ENCODE results near the gene FARP1.

The FARP1 gene

GRCh38 chr13:98347756-98348155, 204.9 kb downstream of the FARP1 start:
- H3K27ac ChIP-seq, result no peak overlapping the region
- no peak overlapping the region for H3K4me3 ChIP-seq
- DNase-seq (ENCODE audit: low read depth, low spot score), result no peak
- H3K9me3 ChIP-seq (ENCODE audit: low read depth, low read length), result no peaks in the 10 kb centered on the region
- H3K9ac ChIP-seq (ENCODE audit: insufficient read length), result no peak overlapping the region
- H3K36me3 ChIP-seq (ENCODE audit: insufficient read depth, low read length), result no peaks in the 10 kb centered on the region
- TF ChIP-seq EZH2 (IDR thresholded peaks at IDR 0.05), result no peak
- TF ChIP-seq FOXP2 (optimal IDR thresholded peaks at IDR 0.05; ENCODE audit: control extremely low read depth, extremely low read length, insufficient read depth), result no peak
- no peak for TF ChIP-seq POLR2AphosphoS5 (IDR thresholded peaks at IDR 0.05; ENCODE audit: borderline replicate concordance, low read depth, low read length)

DNA sequence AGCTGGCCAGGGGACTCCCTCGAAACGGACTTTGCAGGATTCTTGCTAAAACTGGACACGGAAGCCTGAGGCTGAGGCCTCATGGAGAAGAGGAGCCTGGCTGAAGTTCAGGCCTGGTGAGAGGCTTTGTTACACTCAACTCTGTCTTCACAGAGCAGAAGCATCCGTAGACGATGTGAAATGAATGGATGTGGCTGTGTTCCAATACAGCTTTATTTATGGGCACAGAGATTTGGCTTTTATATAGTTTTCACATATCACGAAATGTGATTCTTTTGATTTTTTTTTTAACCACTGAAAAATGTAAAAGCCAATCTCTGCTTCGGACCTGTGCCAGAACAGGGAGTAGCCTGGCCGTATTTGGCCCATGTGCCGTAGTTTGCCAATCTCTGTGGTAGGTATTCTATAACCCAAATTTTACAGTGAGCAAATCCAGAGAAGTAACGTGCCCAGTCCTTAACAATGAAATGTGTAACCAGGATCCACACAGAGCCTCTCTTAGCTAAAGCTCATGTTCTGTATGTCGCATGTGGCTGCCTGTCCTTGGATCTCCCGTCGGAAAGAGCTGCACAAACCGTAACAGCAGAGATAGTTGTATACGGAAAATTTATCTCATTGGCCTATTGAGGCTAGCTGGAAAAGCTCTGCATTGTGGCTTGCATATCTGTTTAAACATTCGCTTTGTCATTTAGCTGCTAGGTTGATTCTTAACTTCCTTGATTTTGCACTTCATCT, 205.7 kb downstream of the FARP1 start:
- Histone ChIP-seq H3K4me3 (no peak overlapping the region), H3K36me3 (ENCODE audit: insufficient read depth, low read length) (no peaks in the 10 kb centered on the region), H3K9ac (ENCODE audit: insufficient read length) (no peak overlapping the region), H3K27ac (no peak overlapping the region), H3K9me3 (ENCODE audit: low read depth, low read length) (no peaks in the 10 kb centered on the region)
- DNase-seq (ENCODE audit: low read depth, low spot score), result no peak
- TF ChIP-seq FOXP2 (optimal IDR thresholded peaks at IDR 0.05; ENCODE audit: control extremely low read depth, extremely low read length, insufficient read depth) (no peak), POLR2AphosphoS5 (IDR thresholded peaks at IDR 0.05; ENCODE audit: borderline replicate concordance, low read depth, low read length) (no peak), EZH2 (IDR thresholded peaks at IDR 0.05) (no peak)

DNA sequence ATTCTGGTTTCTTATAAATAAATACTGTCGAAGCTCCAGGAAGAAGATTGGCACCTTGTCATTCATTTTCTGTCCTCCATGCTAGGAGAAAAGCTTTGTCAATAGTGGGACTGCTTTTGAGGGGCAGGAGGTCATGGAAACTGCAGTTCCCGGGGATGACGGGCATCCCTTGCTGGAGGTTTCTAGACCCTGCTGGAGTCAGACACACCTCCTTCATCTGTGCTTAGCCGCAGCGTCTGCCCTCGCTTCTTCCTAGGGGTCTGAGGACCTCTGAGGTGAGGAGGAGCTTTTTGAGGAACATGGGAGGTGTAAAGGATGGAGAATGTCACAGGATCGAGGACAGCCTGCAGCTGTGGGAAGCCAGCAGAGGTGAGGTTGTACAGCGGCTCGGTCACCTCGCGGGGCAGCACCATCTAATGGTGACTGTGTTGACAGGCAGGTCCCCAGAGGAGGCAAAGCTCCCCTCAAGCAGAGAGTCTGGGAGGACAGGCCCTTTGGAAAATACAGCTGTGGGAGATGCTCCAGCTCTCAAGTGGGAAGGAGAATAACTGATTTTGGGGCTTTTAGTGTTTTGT, 206.9 kb downstream of the FARP1 start:
- TF ChIP-seq EZH2 (IDR thresholded peaks at IDR 0.05) (no peak), FOXP2 (optimal IDR thresholded peaks at IDR 0.05; ENCODE audit: control extremely low read depth, extremely low read length, insufficient read depth) (no peak), POLR2AphosphoS5 (IDR thresholded peaks at IDR 0.05; ENCODE audit: borderline replicate concordance, low read depth, low read length) (no peak)
- Histone ChIP-seq H3K9ac (ENCODE audit: insufficient read length) (no peak overlapping the region), H3K27ac (no peak overlapping the region), H3K36me3 (ENCODE audit: insufficient read depth, low read length) (no peaks in the 10 kb centered on the region), H3K9me3 (ENCODE audit: low read depth, low read length) (no peaks in the 10 kb centered on the region), H3K4me3 (no peak overlapping the region)
- DNase-seq (ENCODE audit: low read depth, low spot score), result no peak

GRCh38 chr13:98350746-98351330, 207.9 kb downstream of the FARP1 start:
- Histone ChIP-seq H3K4me3 (no peak overlapping the region), H3K36me3 (ENCODE audit: insufficient read depth, low read length) (no peaks in the 10 kb centered on the region), H3K9ac (ENCODE audit: insufficient read length) (no peak overlapping the region), H3K27ac (no peak overlapping the region), H3K9me3 (ENCODE audit: low read depth, low read length) (no peaks in the 10 kb centered on the region)
- DNase-seq (ENCODE audit: low read depth, low spot score), result no peak
- TF ChIP-seq FOXP2 (optimal IDR thresholded peaks at IDR 0.05; ENCODE audit: control extremely low read depth, extremely low read length, insufficient read depth), result no peak

DNA sequence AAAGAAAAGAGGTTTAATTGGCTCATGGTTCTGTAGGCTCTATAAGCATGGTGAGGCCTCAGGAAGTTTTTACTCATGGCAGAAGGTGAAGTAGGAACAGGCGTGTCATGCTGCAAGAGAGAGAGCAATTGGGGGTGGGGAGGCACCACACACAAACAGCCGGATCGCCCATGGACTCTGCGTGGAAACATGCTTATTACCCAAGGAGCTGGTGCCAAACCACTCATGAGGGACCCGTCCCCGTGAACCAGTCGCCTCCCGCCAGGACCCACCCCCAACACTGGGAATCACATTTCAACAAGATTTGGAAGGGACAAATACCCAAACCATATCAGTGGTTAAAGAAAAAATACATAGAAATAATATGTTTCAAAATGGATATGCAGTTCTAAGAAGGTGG, 208.7 kb downstream of the FARP1 start:
- no peak overlapping the region for H3K27ac ChIP-seq
- no peak for TF ChIP-seq EZH2 (IDR thresholded peaks at IDR 0.05)
- TF ChIP-seq FOXP2 (optimal IDR thresholded peaks at IDR 0.05; ENCODE audit: control extremely low read depth, extremely low read length, insufficient read depth), result no peak
- no peak for TF ChIP-seq POLR2AphosphoS5 (IDR thresholded peaks at IDR 0.05; ENCODE audit: borderline replicate concordance, low read depth, low read length)

DNA sequence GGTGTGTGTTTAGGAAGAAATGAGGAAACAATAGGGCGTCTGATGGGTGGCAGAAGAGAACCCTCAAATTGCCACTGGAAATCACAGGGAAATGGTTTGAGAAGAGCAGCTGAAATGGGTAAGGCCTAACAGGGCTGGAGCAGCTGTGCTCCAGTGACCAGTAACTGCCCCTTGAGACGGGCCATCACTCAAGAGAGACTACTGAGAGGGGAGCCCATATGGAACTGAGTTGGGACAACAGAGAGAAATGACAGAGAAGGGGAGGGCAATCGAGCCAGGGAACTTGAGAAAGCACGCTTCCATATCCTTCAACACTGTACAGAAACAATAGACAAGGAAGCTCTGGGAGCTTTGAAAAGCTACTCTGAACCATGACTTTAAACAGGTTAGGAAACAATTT, 209.3 kb downstream of the FARP1 start:
- TF ChIP-seq EZH2 (IDR thresholded peaks at IDR 0.05) (no peak), FOXP2 (optimal IDR thresholded peaks at IDR 0.05; ENCODE audit: control extremely low read depth, extremely low read length, insufficient read depth) (no peak), POLR2AphosphoS5 (IDR thresholded peaks at IDR 0.05; ENCODE audit: borderline replicate concordance, low read depth, low read length) (no peak)
- no peak for DNase-seq (ENCODE audit: low read depth, low spot score)
- Histone ChIP-seq H3K36me3 (ENCODE audit: insufficient read depth, low read length) (no peaks in the 10 kb centered on the region), H3K9ac (ENCODE audit: insufficient read length) (no peak overlapping the region), H3K9me3 (ENCODE audit: low read depth, low read length) (no peaks in the 10 kb centered on the region), H3K27ac (peak overlapping the region; percentile 66), H3K4me3 (no peak overlapping the region)

More for the DNA sequence above, 208.7 kb downstream of the FARP1 start:
- Histone ChIP-seq H3K4me3 (no peak overlapping the region), H3K9ac (ENCODE audit: insufficient read length) (no peak overlapping the region), H3K9me3 (ENCODE audit: low read depth, low read length) (no peaks in the 10 kb centered on the region), H3K36me3 (ENCODE audit: insufficient read depth, low read length) (no peaks in the 10 kb centered on the region)
- DNase-seq (ENCODE audit: low read depth, low spot score), result no peak

- Histone ChIP-seq H3K27ac (no peak overlapping the region; the same call in 1 of the 2 replicates), H3K4me3 (no peak overlapping the region), H3K9ac (ENCODE audit: insufficient read length) (no peak overlapping the region), H3K36me3 (ENCODE audit: insufficient read depth, low read length) (no peaks in the 10 kb centered on the region), H3K9me3 (ENCODE audit: low read depth, low read length) (no peaks in the 10 kb centered on the region)
- TF ChIP-seq FOXP2 (optimal IDR thresholded peaks at IDR 0.05; ENCODE audit: control extremely low read depth, extremely low read length, insufficient read depth) (no peak), POLR2AphosphoS5 (IDR thresholded peaks at IDR 0.05; ENCODE audit: borderline replicate concordance, low read depth, low read length) (no peak), EZH2 (IDR thresholded peaks at IDR 0.05) (no peak)
- no peak for DNase-seq (ENCODE audit: low read depth, low spot score)
Observed at GRCh38 chr13:98353750-98354149, 210.9 kb downstream of the FARP1 start.

DNA sequence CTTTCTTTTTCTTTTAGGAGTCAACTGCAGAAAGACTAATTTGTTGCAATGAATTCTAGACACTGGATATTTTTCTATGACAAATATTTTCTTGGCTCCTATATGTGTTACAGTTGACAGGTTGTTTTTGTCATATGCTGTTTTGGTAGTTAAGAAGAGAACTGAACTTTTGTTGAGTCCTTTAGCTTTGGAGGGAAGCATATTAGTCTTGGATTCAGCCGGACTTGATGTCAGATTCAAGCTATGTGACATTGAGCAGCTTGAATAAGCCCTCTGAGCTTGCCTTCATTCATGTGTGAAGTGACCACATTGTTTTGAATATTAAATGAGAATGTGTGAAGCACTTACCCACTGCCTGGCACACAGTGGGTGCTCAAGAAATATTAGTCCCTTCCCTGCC, 216.0 kb downstream of the FARP1 start:
- H3K9ac ChIP-seq (ENCODE audit: insufficient read length), result no peak overlapping the region
- DNase-seq (ENCODE audit: low read depth, low spot score), result no peak
- H3K27ac ChIP-seq, result no peak overlapping the region
- H3K9me3 ChIP-seq (ENCODE audit: low read depth, low read length), result no peaks in the 10 kb centered on the region
- no peaks in the 10 kb centered on the region for H3K36me3 ChIP-seq (ENCODE audit: insufficient read depth, low read length)
- no peak for TF ChIP-seq EZH2 (IDR thresholded peaks at IDR 0.05)
- no peak for TF ChIP-seq POLR2AphosphoS5 (IDR thresholded peaks at IDR 0.05; ENCODE audit: borderline replicate concordance, low read depth, low read length)
- no peak for TF ChIP-seq FOXP2 (optimal IDR thresholded peaks at IDR 0.05; ENCODE audit: control extremely low read depth, extremely low read length, insufficient read depth)
- H3K4me3 ChIP-seq, result no peak overlapping the region

All from SK-N-MC (cell line).